Left kidney (tissue), 2 donors: Measurements from ENCODE around the gene SORT1. TPM values are rescaled to one million over a fixed set of nuclear protein-coding genes. Genes with fewer than 3 reads are reported as not detected.
A peak's percentile ranks its signal among the peaks of the same experiment; 100 is the strongest.

Source experiments
- DNase-seq: peaks from one replicate; pipeline ENCODE4 v3.0.0-alpha.2; 2013
- polyA plus RNA-seq: library from polyadenylated mRNA; unstranded; fragments of 120-200 nt; gene quantifications from one replicate; pipeline ENCODE4 v1.2.1, GENCODE V29; 2013; ENCODE audit not compliant: insufficient read length

Gene SORT1
- polyA plus RNA-seq, 1 donor, result 66.4 TPM

GRCh38 chr1:109274533-109275476, 122.9 kb downstream of the SORT1 start:
- peak; percentile 68 for DNase-seq

GRCh38 chr1:109273570-109274288, 124.0 kb downstream of the SORT1 start:
- no peak for DNase-seq

- DNase-seq, result no peak
Observed at GRCh38 chr1:109272831-109273547, 124.7 kb downstream of the SORT1 start.

GRCh38 chr1:109272021-109272799, 125.5 kb downstream of the SORT1 start:
- no peak for DNase-seq

- DNase-seq, result no peak
Observed at GRCh38 chr1:109271458-109271857, 126.3 kb downstream of the SORT1 start.

- DNase-seq, result no peak
Observed at GRCh38 chr1:109270623-109271317, 126.9 kb downstream of the SORT1 start.

- DNase-seq, result no peak
Observed at GRCh38 chr1:109269981-109270622, 127.6 kb downstream of the SORT1 start.

GRCh38 chr1:109269212-109269980, 128.3 kb downstream of the SORT1 start:
- no peak for DNase-seq

GRCh38 chr1:109268431-109269211, 129.1 kb downstream of the SORT1 start:
- DNase-seq, result no peak

- no peak for DNase-seq
Observed at GRCh38 chr1:109267743-109268300, 129.9 kb downstream of the SORT1 start.

- DNase-seq, result no peak
Observed at GRCh38 chr1:109266965-109267364, 130.8 kb downstream of the SORT1 start.

- DNase-seq, result no peak
Observed at GRCh38 chr1:109265741-109266330, 131.9 kb downstream of the SORT1 start.

- DNase-seq, result no peak
Observed at GRCh38 chr1:109265016-109265415, 132.7 kb downstream of the SORT1 start.

GRCh38 chr1:109264379-109264755, 133.4 kb downstream of the SORT1 start:
- DNase-seq, result no peak

GRCh38 chr1:109263597-109264378, 133.9 kb downstream of the SORT1 start:
- DNase-seq, result peak; percentile 75

- no peak for DNase-seq
Observed at GRCh38 chr1:109263234-109263596, 134.5 kb downstream of the SORT1 start.
